GM19467 (cell line): ENCODE measurements around the gene CFTR.
"Not testable (repeated sequence)": the region's sequence is repeated elsewhere in the genome, so short reads cannot be mapped to it uniquely, and the experiment has no call there.

Source experiments
- ATAC-seq: cut with Tn5 transposase; IDR thresholded peaks from one replicate; pipeline ENCODE4 v1.9.1; 2021; ENCODE audit warnings: mild to moderate bottlenecking, moderate library complexity; ENCODE audit not compliant: unreplicated experiment

CFTR gene

DNA sequence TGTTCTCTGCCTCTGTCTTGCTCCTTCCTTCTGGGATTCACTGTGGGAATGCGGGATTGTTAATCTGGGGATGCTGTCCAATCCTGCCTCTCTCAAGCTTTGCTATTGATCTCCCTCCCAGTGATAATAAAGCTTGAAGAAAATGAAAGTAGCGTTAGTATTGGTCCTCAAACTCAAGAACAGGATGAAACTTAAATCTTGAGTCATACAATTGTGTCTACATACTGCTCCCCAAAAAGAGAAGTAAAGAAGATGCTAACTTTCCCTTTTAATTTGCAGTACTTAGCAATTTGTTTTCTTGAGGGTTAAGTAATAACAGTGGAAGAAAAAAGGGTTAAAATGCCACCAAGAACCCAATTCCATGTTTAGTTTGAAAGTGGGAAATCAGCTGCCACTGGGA is 13.6 kb downstream of the CFTR start:
- ATAC-seq, result no peak

- ATAC-seq, result no peak
These were observed 15.5 kb downstream of the CFTR start for GRCh38 chr7:117495308-117495707.

DNA sequence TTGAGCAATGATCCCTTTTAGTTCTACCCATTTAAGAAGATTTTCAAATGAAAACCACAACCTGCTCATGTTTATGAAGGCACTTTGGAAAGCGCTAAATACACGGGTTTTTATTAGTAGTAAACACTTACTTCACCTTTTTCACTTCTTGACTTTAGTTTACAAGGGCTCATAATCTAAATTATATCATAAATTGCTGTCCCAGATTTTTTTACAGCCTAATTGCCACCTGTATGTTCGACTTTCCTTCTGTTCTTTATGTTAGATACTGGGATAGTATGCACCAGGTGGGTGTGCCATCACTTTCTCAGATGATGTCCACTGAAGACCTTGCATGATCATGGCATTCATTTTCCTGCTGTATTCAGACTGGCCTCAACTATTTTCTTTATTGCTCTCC is 22.5 kb downstream of the CFTR start:
- ATAC-seq, result no peak

- ATAC-seq, result no peak
These were observed 25.4 kb downstream of the CFTR start for GRCh38 chr7:117505238-117505637.

GRCh38 chr7:117508676-117509075 is 28.9 kb downstream of the CFTR start:
- ATAC-seq, result no peak

DNA sequence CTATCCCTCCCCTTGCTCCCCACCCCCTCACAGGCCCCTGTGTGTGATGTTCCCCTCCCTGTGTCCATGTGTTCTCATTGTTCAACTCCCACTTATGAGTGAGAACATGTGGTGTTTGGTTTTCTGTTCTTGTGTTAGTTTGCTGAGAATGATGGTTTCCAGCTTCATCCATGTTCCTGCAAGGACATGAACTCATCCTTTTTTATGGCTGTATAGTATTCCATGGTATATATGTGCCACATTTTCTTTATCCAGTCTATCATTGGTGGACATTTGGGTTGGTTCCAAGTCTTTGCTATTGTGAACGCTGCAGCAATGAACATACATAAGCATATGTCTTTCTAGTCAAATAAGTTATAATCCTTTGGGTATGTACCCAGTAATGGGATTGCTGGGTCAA is 37.4 kb downstream of the CFTR start:
- ATAC-seq, result not testable (repeated sequence)

- ATAC-seq, result no peak
These were observed 50.6 kb downstream of the CFTR start for GRCh38 chr7:117530390-117530789.

DNA sequence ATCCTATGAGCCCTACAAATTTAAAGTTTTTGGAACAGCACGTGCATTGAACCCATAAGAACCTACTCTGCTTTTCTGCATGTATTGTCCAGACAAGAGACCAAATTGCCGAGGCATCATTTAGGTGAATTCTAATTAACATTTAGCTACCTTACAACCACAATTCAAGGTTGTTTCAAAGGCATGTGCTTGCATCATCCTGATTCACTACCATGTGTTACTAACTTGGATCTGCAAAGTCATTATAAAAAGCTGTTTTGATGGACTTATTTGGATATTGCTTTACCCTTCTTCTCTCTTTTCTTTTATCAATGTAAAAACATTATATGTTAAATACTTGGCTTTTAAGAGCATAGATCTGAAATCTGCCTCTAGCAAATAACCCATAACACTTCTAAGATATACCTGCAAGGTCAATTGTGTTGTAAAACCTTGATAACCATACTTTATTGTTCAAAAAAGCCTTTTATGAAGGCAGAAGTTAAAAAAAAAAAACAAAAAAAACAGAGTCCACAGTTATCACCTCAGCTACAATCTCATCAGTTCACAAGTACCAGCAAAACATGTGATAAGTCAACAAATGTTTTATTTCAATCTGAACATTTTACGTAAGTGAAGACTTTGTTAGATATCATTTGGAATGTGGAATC is 51.9 kb downstream of the CFTR start:
- no peak for ATAC-seq

GRCh38 chr7:117538053-117538452 is 58.2 kb downstream of the CFTR start:
- no peak for ATAC-seq

GRCh38 chr7:117544061-117544460 is 64.2 kb downstream of the CFTR start:
- no peak for ATAC-seq

- ATAC-seq, result no peak
These were observed 68.2 kb downstream of the CFTR start for GRCh38 chr7:117548035-117548434.

DNA sequence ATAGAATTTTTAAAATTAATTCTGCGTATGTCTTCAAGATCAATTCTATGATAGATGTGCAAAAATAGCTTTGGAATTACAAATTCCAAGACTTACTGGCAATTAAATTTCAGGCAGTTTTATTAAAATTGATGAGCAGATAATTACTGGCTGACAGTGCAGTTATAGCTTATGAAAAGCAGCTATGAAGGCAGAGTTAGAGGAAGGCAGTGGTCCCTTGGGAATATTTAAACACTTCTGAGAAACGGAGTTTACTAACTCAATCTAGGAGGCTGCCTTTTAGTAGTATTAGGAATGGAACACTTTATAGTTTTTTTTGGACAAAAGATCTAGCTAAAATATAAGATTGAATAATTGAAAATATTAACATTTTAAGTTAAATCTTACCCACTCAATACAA is 70.8 kb downstream of the CFTR start:
- no peak for ATAC-seq

GRCh38 chr7:117552660-117553059 is 72.8 kb downstream of the CFTR start:
- no peak for ATAC-seq

- no peak for ATAC-seq
These were observed 75.4 kb downstream of the CFTR start for GRCh38 chr7:117555260-117555659.

- ATAC-seq, result no peak
These were observed 79.6 kb downstream of the CFTR start for GRCh38 chr7:117559391-117559790.

DNA sequence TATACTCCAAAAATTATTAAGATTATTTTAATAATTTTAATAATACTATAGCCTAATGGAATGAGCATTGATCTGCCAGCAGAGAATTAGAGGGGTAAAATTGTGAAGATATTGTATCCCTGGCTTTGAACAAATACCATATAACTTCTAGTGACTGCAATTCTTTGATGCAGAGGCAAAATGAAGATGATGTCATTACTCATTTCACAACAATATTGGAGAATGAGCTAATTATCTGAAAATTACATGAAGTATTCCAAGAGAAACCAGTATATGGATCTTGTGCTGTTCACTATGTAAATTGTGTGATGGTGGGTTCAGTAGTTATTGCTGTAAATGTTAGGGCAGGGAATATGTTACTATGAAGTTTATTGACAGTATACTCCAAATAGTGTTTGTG is 80.2 kb downstream of the CFTR start:
- ATAC-seq, result no peak

GRCh38 chr7:117562759-117563158 is 82.9 kb downstream of the CFTR start:
- no peak for ATAC-seq

- ATAC-seq, result no peak
These were observed 84.3 kb downstream of the CFTR start for GRCh38 chr7:117564080-117564479.

GRCh38 chr7:117564627-117565026 is 84.8 kb downstream of the CFTR start:
- no peak for ATAC-seq

DNA sequence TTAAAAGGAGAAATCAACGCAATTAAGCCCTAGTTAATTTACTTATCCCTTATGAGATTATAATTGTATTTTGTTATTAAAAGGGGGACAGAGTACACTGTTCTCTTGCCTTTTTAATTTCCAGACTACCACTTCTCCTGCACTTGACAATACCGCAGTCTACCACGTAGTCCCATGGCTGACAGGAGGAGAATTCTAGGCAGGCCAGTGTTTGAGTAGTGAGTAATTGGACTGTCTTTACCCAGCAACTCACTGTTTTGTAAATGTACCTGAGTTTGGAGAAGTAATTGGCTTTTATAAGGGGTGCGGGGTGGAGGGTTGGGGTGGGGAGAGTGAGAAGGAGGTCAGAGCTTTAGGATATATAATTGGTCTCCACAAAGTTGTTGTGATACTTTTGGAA is 85.4 kb downstream of the CFTR start:
- ATAC-seq, result no peak

- ATAC-seq, result no peak
These were observed 88.0 kb downstream of the CFTR start for GRCh38 chr7:117567781-117568180.

GRCh38 chr7:117572856-117573620 is 93.2 kb downstream of the CFTR start:
- no peak for ATAC-seq

GRCh38 chr7:117581424-117581823 is 101.6 kb downstream of the CFTR start:
- no peak for ATAC-seq
